Gastroesophageal sphincter (tissue), 3 donors: Measurements from ENCODE around the gene MGA.

ENCODE experiments used
- EP300 ChIP-seq: sonication (generic); formaldehyde crosslinking; IDR thresholded peaks from one replicate; pipeline ENCODE4 v1.6.1; 2017; ENCODE audit warnings: antibody characterized with exemption, mild to moderate bottlenecking
- POLR2AphosphoS5 ChIP-seq: sonication (generic); formaldehyde crosslinking; IDR thresholded peaks from one replicate; pipeline ENCODE4 v1.6.1; 2017; ENCODE audit warnings: antibody characterized with exemption
- TF ChIP-seq, protein P1 (sequence below), 4 experiments: fragments of 200-600 bp in 2 of 4; fragments of 450-650 bp in 2 of 4; sonication (generic) in 1 of 4; IDR thresholded peaks; one replicate each; pipeline ENCODE4 v1.5.1; 2017 to 2019; ENCODE audit warnings: antibody characterized with exemption in 4 of 4, mild to moderate bottlenecking in 2 of 4, moderate library complexity in 2 of 4

- TF ChIP-seq POLR2AphosphoS5 (no peak), EP300 (no peak)
- TF ChIP-seq, protein P1, sequence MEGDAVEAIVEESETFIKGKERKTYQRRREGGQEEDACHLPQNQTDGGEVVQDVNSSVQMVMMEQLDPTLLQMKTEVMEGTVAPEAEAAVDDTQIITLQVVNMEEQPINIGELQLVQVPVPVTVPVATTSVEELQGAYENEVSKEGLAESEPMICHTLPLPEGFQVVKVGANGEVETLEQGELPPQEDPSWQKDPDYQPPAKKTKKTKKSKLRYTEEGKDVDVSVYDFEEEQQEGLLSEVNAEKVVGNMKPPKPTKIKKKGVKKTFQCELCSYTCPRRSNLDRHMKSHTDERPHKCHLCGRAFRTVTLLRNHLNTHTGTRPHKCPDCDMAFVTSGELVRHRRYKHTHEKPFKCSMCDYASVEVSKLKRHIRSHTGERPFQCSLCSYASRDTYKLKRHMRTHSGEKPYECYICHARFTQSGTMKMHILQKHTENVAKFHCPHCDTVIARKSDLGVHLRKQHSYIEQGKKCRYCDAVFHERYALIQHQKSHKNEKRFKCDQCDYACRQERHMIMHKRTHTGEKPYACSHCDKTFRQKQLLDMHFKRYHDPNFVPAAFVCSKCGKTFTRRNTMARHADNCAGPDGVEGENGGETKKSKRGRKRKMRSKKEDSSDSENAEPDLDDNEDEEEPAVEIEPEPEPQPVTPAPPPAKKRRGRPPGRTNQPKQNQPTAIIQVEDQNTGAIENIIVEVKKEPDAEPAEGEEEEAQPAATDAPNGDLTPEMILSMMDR (IDR thresholded peaks at IDR 0.05) = no peak
These were observed 148.9 kb downstream of the MGA start for GRCh38 chr15:41809121-41809520.
